ENCODE measurements around the gene BTK.

- TF ChIP-seq POLR2A (IDR thresholded peaks at IDR 0.05) (peak in 3 of 4 donors; percentile 49 to 85 (median 74)), CTCF (IDR thresholded peaks at IDR 0.05) (peak; percentile 45 to 70 (median 56))
These were observed 4.9 kb upstream of the BTK start, which contains the start of gene RPL36A for GRCh38 chrX:101390664-101391525.
